ENCODE data around the gene ANKIB1.
"Not testable (repeated sequence)": the region's sequence is repeated elsewhere in the genome, so short reads cannot be mapped to it uniquely, and the experiment has no call there.

The ANKIB1 gene, protein sequence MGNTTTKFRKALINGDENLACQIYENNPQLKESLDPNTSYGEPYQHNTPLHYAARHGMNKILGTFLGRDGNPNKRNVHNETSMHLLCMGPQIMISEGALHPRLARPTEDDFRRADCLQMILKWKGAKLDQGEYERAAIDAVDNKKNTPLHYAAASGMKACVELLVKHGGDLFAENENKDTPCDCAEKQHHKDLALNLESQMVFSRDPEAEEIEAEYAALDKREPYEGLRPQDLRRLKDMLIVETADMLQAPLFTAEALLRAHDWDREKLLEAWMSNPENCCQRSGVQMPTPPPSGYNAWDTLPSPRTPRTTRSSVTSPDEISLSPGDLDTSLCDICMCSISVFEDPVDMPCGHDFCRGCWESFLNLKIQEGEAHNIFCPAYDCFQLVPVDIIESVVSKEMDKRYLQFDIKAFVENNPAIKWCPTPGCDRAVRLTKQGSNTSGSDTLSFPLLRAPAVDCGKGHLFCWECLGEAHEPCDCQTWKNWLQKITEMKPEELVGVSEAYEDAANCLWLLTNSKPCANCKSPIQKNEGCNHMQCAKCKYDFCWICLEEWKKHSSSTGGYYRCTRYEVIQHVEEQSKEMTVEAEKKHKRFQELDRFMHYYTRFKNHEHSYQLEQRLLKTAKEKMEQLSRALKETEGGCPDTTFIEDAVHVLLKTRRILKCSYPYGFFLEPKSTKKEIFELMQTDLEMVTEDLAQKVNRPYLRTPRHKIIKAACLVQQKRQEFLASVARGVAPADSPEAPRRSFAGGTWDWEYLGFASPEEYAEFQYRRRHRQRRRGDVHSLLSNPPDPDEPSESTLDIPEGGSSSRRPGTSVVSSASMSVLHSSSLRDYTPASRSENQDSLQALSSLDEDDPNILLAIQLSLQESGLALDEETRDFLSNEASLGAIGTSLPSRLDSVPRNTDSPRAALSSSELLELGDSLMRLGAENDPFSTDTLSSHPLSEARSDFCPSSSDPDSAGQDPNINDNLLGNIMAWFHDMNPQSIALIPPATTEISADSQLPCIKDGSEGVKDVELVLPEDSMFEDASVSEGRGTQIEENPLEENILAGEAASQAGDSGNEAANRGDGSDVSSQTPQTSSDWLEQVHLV
- total RNA-seq: 110 to 151 (median 133) reads per million in 4 experiments

DNA sequence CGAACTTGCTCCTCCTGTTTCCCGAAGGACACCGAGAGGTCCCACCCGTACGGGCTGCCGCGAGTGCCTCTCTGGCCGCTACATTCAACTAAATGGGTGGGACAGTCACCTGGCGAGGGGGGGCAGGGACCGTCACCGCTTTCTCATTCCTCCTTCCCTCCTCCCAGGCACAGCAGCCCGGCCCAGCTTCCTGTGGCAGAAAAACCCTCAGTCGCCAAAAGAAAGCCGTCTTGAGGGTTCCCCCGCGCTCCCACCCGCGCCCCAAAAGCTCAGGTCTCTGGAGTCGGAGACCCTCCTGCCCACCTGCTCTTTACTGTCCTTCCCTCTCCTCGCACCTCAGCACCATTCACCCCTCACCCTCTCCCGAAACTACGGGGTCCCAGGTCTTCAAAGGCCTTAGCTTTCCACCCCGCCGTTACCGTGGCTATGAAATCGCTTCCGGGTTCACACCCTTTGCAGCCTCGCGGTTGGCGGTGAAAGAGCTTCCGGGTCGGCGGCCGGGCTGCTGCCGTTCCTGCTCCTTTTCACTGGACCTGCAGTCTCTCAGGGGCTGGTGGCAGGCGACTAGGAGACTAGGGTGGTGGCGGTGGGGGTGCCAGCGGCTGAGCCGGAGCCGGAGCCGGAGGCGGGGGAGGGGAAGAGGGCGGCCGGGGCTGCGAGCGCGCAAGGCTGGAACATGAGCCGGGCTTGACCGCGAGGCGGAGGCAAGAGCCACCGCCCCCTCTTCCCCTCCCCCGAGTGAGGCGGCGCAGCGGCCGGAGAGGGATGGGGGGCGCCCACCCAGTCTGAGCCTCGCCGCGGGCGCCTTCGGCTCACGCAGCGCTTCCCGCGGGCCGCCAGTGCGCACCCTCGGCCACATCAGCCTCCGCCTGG lies at the start of gene ANKIB1, which contains the start of gene KRIT1:
Gene ANKIB1, plus strand, starts transcription at position 488 of the 873 bp plus-strand sequence. CDS start 49,005 bp downstream, outside the sequence.
Gene KRIT1, minus strand, starts transcription at position 428 of the 873 bp plus-strand sequence. CDS start 3,779 bp downstream, outside the sequence.
- peak; percentile 74 for DNase-seq

DNA sequence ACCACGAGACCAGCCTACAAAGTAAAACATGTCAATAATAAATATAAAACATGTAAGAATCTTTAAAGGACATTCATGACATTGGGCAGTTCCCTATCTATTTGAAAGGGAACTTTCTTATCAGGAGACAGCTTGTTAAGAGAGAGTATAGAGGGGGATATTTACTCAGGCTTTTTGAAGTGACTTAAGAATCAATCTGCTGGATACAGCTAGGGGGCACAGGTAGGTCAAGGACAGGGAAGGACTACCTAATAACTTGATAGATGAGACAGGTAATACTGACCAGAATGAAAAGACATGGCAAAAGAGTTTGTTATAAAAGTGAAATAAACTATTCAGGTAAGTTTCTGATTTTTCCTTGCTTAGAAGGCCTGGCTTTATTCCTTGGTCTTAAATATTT lies 45.0 kb upstream of the ANKIB1 start:
- no peak for DNase-seq

DNA sequence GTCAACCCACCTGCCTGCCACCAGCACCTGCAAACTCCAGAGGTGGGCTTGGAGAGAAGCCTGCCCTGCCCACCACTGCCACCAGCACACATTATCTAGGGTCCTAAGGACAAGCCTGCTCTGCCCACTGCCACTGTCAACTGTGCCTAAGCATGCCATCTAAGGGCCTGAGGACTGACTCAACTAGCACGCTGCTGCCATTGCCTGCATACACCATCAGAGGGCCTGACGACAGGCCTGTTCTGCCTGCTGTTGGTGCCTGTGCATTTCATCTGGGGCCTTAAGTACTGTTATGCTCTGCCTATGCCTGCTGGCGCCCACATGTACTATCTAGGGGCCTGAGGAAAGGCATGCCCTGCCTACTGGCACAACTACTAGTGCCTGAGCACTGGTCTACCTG lies 39.8 kb upstream of the ANKIB1 start:
- DNase-seq: no peak

DNA sequence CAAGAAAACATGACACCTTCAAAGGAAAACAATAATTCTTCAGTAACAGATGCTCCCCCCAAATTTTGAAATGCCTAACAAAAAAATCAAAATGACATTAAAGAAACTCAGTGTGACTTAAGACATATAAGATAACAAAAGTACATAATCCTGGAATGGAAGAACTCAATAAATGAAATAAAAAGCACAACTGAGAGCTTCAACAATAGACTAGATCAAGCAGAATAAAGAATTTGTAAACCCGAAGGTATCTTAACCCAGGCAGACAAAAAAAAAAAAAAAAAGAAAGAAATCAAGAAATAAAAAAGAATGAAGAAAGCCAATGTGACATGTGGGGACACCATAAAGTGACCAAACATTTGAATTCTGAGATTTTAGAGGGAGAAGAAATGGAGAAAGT lies 39.1 kb upstream of the ANKIB1 start:
- no peak for DNase-seq

DNA sequence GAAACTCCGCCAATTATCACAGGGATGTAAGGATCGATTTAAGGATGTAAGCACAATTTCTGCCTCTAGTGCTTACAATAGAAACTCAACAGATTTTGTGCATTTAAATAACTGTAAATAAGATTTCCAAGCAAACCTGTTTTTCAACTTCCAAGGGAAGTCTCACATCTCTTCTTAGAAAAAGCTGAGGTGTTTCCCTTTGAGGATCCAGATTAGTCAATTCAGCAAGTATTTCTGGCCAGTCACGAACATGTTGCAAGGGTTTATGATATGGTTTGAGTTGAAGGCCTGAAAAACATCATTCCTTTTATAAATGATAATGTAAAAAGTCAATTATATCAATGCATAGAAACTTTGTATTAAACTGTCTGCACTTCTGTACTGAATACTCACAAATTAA lies 24.0 kb upstream of the ANKIB1 start:
- no peak for DNase-seq

DNA sequence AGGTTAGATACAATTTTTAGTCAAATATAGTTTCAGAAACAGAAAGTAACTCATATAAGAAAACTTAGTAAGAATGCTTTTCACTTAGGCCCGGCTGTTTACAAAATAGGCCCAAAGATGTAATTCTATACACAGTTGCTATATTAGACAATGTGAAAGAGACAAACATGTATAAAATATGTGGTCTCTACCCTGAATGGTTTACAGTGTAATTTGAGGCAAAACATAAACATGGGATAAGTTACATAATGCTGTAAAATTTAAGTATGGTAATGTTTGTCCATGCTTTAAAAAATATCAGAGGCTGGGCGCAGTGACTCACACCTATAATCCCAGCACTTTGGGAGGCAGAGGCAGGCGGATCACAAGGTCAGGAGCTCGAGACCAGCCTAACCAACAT lies 18.8 kb upstream of the ANKIB1 start:
- DNase-seq: no peak

DNA sequence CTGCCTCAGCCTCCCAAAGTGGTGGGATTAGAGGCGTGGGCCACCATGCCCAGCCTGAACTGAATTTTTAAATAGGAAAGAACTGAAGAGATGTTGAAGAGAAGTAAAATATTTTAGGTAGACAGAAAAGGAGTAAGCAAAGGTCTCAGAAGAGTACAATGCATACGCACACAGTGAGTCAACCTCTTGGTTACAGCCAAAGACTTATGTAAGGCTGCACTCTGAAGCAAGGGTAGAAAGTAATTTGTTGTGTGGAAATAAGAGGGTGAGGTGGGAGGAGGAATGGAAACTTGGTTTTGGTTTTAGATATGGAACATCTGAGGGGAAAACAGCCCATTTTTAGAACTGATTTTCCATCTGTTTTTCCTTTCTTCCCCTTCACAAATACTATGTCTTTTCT lies 17.7 kb upstream of the ANKIB1 start:
- DNase-seq: no peak

DNA sequence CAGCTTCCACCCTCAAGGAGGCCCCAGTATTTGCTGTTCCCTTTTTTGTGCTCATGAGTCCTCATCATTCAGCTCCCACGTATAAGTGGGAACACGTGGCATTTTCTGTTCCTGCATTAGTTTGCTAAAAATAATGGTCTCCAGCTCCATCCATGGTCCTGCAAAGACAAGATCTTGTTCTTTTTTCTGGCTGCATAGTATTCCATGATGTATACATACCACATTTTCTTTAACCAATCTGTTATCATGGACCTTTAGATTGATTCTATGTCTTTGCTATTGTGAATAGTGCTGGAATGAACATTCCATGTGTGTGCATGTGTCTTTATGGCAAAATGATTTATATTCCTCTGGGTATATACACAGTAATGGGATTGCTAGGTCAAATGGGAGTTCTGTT lies 17.0 kb upstream of the ANKIB1 start:
- DNase-seq: no peak

DNA sequence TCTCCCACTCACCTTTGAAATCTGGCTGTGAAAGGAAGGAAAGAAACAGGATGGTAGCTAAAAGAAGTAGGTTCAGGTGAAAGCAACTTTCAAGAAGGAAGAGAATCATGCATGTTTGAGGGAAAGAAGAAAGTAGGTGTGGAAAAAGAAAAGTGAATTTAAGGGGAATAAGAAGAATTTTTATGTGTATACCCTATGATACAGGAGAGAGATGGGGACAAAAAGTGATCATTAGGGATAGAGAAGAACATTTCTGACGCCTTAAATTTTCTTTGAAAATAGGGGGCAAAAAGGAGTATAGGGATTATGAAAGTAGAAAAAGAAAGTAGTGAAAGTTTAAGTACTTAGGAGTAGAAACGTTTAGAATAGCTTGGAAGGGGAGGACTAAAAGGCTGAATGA lies 15.2 kb upstream of the ANKIB1 start:
- no peak for DNase-seq

DNA sequence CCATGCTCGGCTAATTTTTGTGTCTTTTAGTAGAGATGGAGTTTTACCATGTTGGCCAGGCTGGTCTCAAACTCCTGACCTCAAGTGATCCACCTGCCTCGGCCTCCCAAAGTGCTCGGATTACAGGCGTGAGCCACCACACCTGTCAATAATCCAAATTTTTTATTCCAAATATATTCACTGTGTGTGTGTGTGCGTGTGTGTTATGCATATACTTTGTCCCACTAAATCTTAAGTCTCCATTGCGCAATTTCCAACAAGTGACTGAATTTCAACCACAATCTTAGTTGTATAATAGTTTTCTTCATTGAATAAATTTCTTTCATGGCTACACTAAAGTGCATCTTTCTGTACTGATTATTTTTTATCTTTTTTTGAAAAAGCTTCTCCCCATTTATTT lies 2.8 kb upstream of the ANKIB1 start:
- no peak for DNase-seq

DNA sequence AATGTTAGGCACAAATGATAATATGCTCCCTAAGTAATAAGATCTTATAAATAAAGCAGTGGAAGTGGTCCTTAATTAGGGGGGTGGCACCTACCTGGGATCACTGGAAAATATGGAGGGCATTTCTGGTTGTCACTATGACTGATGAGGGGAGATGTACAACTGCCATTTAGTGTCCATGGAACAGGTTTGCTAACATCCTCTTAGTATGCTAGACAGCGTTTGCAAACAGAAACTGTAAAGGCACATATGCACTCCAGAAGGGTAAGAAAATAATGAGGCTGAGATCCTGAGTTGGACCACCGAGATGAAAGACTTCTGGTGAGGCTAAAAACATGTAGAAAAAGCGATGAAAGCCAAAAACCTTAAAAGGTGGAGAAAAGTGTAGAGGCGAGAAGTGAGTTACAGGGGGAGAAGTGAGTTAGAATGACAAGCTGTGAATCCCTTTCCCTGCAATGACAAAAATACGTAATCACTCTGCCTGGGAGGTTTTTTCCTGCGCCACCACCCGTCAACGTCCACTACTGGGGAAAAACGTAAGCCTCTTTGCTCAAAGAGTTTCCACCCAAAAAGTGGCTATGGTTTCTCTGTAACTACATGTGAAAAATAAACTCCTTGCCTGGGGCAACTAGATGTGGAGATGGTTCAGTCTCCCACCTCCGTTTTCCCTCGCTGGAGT lies 827 bp upstream of the ANKIB1 start:
- DNase-seq: peak; percentile 19

DNA sequence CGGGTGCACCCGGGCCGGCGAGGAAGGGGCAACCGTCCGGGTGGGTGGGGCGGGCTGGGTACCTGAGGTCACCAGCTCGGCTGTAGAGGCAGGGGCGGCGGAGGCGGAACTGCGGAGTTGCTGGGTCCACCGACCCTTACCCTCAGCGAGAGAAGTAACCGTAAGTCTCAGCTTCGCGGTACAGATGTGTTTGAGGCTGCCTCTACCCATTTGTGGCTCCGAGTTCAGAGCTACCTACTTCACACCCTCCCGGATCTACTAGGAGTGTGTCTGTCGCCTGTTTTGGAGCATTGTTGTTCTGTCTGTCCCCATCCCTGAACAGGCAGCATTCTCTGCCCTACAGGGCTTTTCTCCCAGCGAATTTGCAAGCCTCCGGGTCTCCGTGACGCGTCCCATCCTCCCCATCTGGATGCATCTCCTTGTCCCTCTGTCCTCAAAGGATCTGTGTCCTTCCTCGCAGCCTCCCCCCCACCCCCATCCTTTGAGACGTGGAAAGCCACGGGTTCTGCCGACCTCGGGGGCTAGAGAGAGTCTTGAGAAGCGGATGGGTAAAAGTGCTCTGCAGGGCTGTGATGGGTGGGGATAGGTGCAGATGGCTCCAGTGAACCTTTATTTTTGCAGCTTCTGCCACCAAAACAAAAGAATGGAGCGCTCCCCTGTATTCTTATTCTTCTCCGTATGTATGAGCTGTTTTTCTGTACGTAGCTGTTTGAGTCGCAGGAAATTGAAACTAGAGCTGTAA lies 757 bp downstream of the ANKIB1 start:
- peak; percentile 36 for DNase-seq

DNA sequence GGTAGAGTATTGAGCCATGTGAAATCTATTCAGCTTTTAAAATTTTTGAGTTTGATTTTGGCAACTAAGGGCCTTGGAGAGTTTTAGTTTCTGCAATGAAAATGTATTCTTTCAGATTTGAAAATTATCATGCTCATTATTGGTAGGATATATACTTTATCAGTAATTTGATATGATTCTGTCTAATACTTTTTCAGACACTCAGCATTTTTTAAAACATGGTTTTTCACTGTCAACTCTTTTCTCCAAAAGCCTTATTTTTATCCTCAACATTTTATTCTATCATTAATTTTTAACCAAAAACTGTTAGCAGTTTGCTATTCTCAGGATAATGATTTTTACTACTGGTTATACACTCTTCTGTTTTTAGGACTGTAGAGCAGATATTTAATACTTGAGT lies 4.8 kb downstream of the ANKIB1 start:
- DNase-seq: no peak

DNA sequence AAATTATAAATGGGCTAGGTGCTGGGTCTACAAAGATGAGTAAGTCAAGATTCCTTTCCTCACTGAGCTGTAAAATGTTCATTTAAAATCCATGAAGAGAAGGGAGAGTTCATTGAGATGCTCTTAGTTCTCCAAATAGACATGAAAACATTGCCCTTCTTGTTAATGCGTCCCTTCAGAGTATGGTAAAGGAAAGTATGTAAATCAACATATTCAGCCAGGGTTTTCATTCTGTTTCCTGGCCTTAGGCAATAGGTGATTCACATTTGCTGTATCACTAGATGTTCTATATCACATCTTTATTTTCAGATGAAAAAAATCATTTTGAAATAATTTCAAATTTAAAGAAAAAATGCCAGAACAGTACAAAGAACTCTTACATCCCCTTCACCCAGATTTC lies 5.4 kb downstream of the ANKIB1 start:
- DNase-seq: no peak

DNA sequence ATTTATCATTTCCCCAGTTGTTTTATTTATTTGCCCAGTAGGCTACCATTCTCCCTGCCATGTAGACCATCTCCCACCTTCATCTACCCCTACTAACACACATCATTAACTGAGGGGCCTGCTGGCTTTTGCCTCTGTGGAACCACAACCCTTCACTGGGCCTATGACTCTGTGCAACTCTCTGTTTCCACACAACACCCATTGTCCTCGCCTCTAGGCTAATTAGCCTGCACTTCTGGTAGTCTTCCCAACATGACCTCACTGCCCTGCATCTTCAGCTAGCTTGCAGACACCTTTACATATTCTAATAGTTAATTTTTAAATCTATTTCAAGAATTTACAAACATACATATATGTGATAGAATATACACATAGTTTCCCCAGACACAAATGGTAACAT lies 7.5 kb downstream of the ANKIB1 start:
- no peak for DNase-seq

DNA sequence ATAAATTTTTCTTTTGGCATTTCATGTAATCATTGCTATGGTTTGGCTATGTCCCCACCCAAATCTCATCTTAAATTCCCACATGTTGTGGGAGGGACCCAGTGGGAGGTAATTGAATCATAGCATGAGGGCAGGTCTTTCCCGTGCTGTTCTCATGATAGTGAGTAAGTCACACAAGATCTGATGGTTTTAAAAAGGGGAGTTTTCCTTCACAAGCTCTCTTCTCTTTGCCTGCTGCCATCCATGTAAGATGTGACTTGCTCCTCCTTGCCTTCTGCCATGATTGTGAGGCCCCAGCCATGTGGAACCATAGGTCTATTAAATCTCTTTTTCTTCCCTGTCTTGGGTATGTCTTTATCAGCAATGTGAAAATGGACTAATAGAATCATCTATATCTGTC lies 9.0 kb downstream of the ANKIB1 start:
- not testable (repeated sequence) for DNase-seq

DNA sequence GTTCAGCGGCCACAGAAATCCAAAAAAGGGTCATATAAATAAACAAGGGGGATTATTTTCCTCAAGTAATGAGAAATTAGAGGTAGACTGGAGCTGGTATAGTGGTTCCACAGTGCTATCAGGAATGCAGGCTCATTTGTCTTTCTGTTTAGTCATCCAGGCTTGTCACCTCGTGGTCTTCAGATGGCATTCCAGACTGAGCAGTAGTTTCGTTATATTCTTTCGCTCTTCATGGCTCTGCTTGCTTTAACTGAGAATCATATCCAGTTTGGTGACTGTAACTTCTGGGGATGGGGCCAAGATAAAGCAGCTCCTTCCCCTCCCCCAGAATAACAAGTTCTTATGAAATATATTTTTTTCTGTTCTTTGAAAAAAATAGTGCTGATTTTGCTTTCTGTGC lies 9.5 kb downstream of the ANKIB1 start:
- DNase-seq: no peak

DNA sequence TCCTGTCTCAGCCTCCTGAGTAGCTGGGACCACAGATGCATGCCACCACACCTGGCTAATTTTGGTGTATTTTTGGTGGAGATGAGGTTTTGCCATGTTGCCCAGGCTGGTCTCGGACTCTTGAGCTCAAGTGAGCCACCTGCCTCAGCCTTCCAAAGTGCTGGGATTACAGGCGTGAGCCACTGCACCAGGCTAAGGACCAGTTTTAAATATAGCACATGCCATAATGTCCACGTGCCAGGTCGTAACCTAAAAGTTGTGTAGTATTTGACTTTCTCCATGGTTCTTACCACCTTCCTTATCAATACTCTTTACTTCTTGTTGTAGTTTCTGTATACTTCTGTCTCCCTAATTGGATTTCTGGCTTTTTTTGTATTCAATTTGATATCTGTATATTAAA lies 13.3 kb downstream of the ANKIB1 start:
- DNase-seq: no peak

DNA sequence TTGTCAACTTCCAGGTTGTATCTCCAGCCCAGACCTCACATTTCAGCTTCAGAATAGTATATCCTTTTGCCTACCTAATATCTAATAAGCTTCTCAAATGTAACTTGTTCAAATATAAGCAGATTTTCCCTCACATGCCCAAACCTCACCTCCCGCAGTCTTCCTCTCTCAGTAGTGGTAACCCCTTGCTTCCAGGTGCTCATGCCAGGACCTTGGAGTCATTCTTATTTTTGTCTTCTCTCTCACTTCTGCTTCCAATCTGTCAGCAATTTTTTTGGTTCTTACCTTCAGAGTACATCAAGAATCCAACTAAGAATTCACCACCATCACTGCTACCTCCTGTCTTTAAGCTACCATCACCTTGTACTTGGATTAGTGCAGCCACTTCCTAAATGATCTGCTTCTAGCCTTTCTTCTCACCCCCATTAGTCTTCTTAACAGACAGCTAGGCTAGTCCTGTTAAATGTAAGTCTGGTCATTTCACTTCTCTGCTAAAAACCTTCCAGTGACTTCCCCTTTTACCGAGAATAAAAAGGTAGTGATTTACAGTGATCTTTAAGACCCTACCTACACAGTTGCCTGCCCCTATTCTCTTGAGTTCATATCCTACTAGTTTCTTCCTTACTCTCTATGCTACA lies 14.0 kb downstream of the ANKIB1 start:
- DNase-seq: no peak

DNA sequence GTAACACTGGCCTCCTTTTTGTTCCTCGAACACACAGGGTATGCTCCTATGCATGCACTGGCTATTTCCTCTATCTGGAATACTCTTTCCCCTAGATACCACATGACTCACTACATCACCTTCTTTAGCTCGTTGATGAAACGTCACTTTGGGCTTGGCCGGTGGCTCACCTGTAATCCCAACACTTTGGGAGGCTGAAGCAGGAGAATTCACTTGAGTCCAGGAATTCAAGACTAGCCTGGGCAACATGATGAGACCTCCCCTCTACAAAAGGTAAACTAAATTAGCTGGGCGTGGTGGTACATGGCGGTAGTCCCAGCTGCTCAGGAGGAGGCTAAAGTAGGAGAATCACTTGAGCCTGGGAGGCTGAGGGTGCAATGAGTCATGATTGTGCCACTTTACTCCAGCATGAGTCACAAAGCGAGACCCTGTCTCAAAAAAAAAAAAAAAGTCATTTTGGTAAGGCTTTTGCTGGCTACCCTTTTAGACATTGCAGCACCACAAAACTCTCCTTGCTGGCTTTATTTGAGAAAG lies 14.5 kb downstream of the ANKIB1 start:
- no peak for DNase-seq
